K562 treated with DMSO at 1 percent for 12 hours (cell line): ENCODE results near the gene DAB2. TPM values are rescaled to one million over a fixed set of nuclear protein-coding genes. Genes with fewer than 3 reads are reported as not detected.

Experiments used
- total RNA-seq: library from RNA; unstranded; fragments of 300-600 nt; gene quantifications from 2 replicates; pipeline ENCODE4 v1.2.3, GENCODE V29; 2022; ENCODE audit not compliant: insufficient read depth

Gene DAB2
- 8.0 and 25.0 TPM in 2 replicates for total RNA-seq

DNA sequence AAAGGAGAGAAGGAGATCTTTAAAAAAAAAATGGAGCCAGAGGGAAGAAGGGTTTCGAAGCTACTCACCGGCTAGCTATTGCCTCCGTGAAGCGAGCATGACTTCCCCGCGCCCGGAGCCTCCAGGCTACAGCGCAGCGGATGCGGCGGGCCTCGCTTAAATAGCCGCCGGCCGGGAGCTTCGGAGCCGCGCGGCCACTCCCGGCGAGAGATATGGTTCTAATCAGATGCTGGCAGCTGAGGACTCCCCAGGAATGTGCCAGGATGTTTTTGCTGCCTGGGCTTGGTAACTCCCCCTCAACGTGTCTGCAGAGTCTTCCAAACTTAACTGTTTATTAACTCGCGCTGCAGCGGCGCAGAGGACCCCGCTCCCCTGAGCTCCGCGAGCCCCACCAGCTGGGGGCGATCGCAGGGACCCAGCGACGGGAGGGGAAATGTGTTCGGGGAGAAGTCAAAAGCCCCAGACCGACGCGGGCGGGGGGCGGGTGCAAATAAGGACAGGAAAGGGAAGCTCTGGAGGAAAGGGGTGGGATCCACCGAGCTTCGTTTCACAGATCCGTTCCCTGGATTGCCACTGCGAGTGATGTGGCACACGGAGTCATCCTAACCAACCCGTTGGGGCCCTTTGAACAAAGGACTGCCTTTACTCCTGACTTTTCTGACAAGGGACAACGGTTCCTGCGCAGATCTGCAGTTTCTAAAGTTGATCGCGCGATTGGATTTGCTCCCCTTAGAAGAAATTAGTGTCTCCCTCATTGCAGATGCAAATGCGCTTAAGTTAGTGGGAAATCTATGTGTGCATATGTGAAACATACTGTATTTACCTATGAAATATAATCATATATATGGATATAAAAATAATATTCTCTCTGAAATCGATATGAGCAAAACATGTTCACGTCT lies at the start of gene DAB2:
DAB2 (minus strand) TSS at position 245 of the 902 bp plus-strand sequence. CDS start 30,660 bp downstream, outside the sequence.

DNA sequence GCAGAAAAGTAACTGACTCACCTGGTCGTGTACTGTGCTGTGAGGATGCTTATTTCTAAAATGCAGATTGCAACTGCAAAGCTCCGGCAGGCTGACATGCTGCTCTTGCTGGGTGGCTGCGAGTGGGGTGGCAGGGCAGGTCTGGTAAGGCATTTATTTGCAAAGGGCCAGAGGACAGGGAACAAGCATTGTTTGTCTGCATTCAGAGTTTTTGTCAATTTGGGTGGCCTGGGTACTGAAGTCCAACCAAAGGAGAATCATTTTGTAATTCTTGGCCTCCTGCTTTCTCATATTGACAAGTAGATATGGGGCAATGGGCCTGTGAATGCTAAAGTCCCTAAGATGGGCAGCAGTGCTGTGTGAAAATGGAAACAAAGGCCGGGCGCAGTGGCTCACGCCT lies 60.4 kb downstream of the DAB2 start, which contains the start of gene C9:
C9 (minus strand) TSS at position 129 of the 400 bp plus-strand sequence; CDS start at position 98, 31 bp downstream.

Other genes with a start within 250 kb of the DAB2 start
- gene FYB1, start 205.4 kb downstream of the DAB2 start, total RNA-seq = 3.9 and 17.0 TPM in 2 replicates
- not detected in 2 replicates for gene C9, start 60.5 kb downstream of the DAB2 start, total RNA-seq